ENCODE results near the gene KIF27.

DNA sequence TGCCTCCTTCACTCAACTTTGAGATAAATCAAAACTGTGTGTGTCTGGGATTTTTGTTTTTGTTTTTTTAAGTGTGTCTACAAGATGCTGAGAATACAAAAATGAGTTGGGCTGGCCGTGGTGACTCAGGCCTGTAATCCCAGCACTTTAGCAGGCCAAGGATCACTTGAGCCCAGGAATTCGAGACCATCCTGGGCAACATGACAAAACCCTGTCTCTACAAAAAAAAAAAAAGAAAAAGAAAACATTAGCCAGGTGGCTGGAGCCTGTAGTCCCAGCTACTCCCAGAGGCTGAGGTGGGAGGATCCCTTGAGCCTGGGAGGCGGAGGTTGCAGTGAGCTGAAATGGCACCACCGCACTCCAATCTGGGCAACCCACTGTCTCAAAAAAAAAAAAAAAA, 37.8 kb upstream of the KIF27 start:
- TF ChIP-seq EZH2 (IDR thresholded peaks at IDR 0.05; ENCODE audit: borderline replicate concordance, low read length): no peak
- TF ChIP-seq, protein P1, sequence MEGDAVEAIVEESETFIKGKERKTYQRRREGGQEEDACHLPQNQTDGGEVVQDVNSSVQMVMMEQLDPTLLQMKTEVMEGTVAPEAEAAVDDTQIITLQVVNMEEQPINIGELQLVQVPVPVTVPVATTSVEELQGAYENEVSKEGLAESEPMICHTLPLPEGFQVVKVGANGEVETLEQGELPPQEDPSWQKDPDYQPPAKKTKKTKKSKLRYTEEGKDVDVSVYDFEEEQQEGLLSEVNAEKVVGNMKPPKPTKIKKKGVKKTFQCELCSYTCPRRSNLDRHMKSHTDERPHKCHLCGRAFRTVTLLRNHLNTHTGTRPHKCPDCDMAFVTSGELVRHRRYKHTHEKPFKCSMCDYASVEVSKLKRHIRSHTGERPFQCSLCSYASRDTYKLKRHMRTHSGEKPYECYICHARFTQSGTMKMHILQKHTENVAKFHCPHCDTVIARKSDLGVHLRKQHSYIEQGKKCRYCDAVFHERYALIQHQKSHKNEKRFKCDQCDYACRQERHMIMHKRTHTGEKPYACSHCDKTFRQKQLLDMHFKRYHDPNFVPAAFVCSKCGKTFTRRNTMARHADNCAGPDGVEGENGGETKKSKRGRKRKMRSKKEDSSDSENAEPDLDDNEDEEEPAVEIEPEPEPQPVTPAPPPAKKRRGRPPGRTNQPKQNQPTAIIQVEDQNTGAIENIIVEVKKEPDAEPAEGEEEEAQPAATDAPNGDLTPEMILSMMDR (IDR thresholded peaks at IDR 0.05; ENCODE audit: low read length): no peak

Data from OCI-LY1 (cell line).